K562 (cell line): ENCODE data around the gene ATP5MC3. TPM values are rescaled to one million over a fixed set of nuclear protein-coding genes. Genes with fewer than 3 reads are reported as not detected.

Experiments used
- ARHGAP35 ChIP-seq: fragments of 450-650 bp; IDR thresholded peaks from 2 replicates; pipeline ENCODE4 v1.6.1; 2018; ENCODE audit not compliant: partially characterized antibody
- ARID1B ChIP-seq: fragments of 450-650 bp; IDR thresholded peaks from 2 replicates; pipeline ENCODE4 v1.6.1; 2016; ENCODE audit warnings: antibody characterized with exemption, mild to moderate bottlenecking, inconsistent platforms
- ATF2 ChIP-seq: sonication (generic); formaldehyde crosslinking; IDR thresholded peaks from 2 replicates; pipeline ENCODE4 v1.8.1; 2022; ENCODE audit warnings: missing genetic modification reagents
- ATF3 ChIP-seq, 2 experiments: fragments of 450-650 bp in 1 of 2; sonication (generic) in 1 of 2; formaldehyde crosslinking in 1 of 2; IDR thresholded peaks in 1 of 2; conservative IDR thresholded peaks in 1 of 2; 2 replicates each; pipeline versions ENCODE4 v1.6.1 to v1.8.1; 2016 to 2023; ENCODE audit warnings: mild to moderate bottlenecking in 2 of 2, moderate library complexity in 2 of 2, inconsistent platforms in 1 of 2, missing genetic modification reagents in 1 of 2
- BRCA1 ChIP-seq, 2 experiments: fragments of 450-650 bp in 1 of 2; sonication (generic) in 1 of 2; formaldehyde crosslinking in 1 of 2; IDR thresholded peaks; 2 replicates each; pipeline versions ENCODE4 v1.5.0 to v1.6.1; 2017 to 2020; ENCODE audit warnings: mild to moderate bottlenecking in 1 of 2, missing genetic modification reagents in 1 of 2
- CTCF ChIP-seq, 3 experiments: IDR thresholded peaks in 2 of 3; conservative IDR thresholded peaks in 1 of 3; 2 replicates each; pipeline ENCODE4 v1.5.1; 2011 to 2012; ENCODE audit warnings: low read length in 3 of 3, mild to moderate bottlenecking in 3 of 3, control low read depth in 2 of 3, improper control_type of control experiment in 1 of 3, inconsistent platforms in 1 of 3, low read depth in 1 of 3, mixed read lengths in 1 of 3, moderate library complexity in 1 of 3; ENCODE audit not compliant: insufficient read depth in 2 of 3
- ELF4 ChIP-seq: fragments of 450-650 bp; formaldehyde crosslinking; IDR thresholded peaks from 2 replicates; pipeline ENCODE4 v1.4.0; 2022; ENCODE audit warnings: missing genetic modification characterization
- FIP1L1 ChIP-seq: fragments of 200-400 bp; formaldehyde crosslinking; IDR thresholded peaks from 2 replicates; pipeline ENCODE4 v1.6.1; 2018; ENCODE audit warnings: mild to moderate bottlenecking, low read depth, low read length; ENCODE audit not compliant: poor library complexity, severe bottlenecking
- GATA2 ChIP-seq: sonication (generic); formaldehyde crosslinking; IDR thresholded peaks from 2 replicates; pipeline ENCODE4 v1.4.0; 2020; ENCODE audit warnings: mild to moderate bottlenecking, missing genetic modification reagents
- IRF2 ChIP-seq: sonication (generic); formaldehyde crosslinking; IDR thresholded peaks from 2 replicates; pipeline ENCODE4 v1.8.1; 2022; ENCODE audit warnings: mild to moderate bottlenecking, missing genetic modification reagents
- KAT7 ChIP-seq: sonication (generic); formaldehyde crosslinking; IDR thresholded peaks from 2 replicates; pipeline ENCODE4 v1.8.0; 2022; ENCODE audit warnings: missing genetic modification reagents, mild to moderate bottlenecking, borderline replicate concordance
- NELFE ChIP-seq: IDR thresholded peaks from 2 replicates; pipeline ENCODE4 v1.6.1; 2011; ENCODE audit warnings: mild to moderate bottlenecking; ENCODE audit not compliant: insufficient read depth, insufficient read length
- NR4A1 ChIP-seq, 2 experiments: fragments of 250-450 bp in 1 of 2; fragments of 450-650 bp in 1 of 2; sonication (Bioruptor Pico) in 1 of 2; IDR thresholded peaks; 2 replicates each; pipeline versions ENCODE4 v1.4.0 to v1.6.1; 2016 to 2020; ENCODE audit warnings: mild to moderate bottlenecking in 2 of 2, missing compliant biosample characterization in 1 of 2, missing genetic modification characterization in 1 of 2, moderate library complexity in 1 of 2
- PHF20 ChIP-seq: fragments of 450-650 bp; IDR thresholded peaks from 2 replicates; pipeline ENCODE4 v1.6.1; 2018; ENCODE audit not compliant: partially characterized antibody
- POLR2A ChIP-seq: fragments of 450-650 bp; conservative IDR thresholded peaks from 2 replicates; pipeline ENCODE4 v1.6.1; 2016
- PRMT5 ChIP-seq: sonication (generic); formaldehyde crosslinking; IDR thresholded peaks from 2 replicates; pipeline ENCODE4 v1.5.0; 2020; ENCODE audit warnings: missing genetic modification reagents
- SIX5 ChIP-seq, 2 experiments: IDR thresholded peaks; 2 replicates each; pipeline ENCODE4 v1.6.1; 2011; ENCODE audit warnings: low read length in 2 of 2, borderline replicate concordance in 1 of 2, low read depth in 1 of 2, mild to moderate bottlenecking in 1 of 2, moderate library complexity in 1 of 2; ENCODE audit not compliant: insufficient read depth in 1 of 2
- SNIP1 ChIP-seq: fragments of 450-650 bp; IDR thresholded peaks from 2 replicates; pipeline ENCODE4 v1.7.1; 2017; ENCODE audit warnings: low read depth, mild to moderate bottlenecking
- TCF15 ChIP-seq: fragments of 250-450 bp; sonication (Bioruptor Pico); IDR thresholded peaks from 2 replicates; pipeline ENCODE4 v1.8.0; 2022; ENCODE audit warnings: moderate library complexity, mild to moderate bottlenecking, inconsistent platforms
- ZBTB8A ChIP-seq: fragments of 450-650 bp; IDR thresholded peaks from 2 replicates; pipeline ENCODE4 v1.6.1; 2018; ENCODE audit warnings: mild to moderate bottlenecking, moderate library complexity; ENCODE audit not compliant: partially characterized antibody
- ZFP1 ChIP-seq: fragments of 450-650 bp; formaldehyde crosslinking; IDR thresholded peaks from 2 replicates; pipeline ENCODE4 v1.4.0; 2020; ENCODE audit warnings: mild to moderate bottlenecking, mixed read lengths
- ZNF134 ChIP-seq: fragments of 250-450 bp; sonication (Bioruptor Pico); conservative IDR thresholded peaks from 2 replicates; pipeline ENCODE4 v1.4.0; 2020
- ZNF224 ChIP-seq: sonication (generic); formaldehyde crosslinking; IDR thresholded peaks from 2 replicates; pipeline ENCODE4 v1.8.0; 2022; ENCODE audit warnings: mild to moderate bottlenecking, missing genetic modification reagents
- polyA plus RNA-seq, 8 experiments: library from polyadenylated mRNA; depleted of rRNA in 4 of 8; stranded (reverse) in 5 of 8; unstranded in 3 of 8; fragments of >200 nt; fragmentation: Nextera tagmentation in 2 of 8; fragmentation: Illumina TruSeq in 1 of 8; extraction: Ambion mirVana in 2 of 8; extraction: Trizol in 1 of 8; gene quantifications; 2 replicates each; pipeline versions ENCODE4 v1.2.1 to v1.2.3, GENCODE V29; 2011 to 2014; ENCODE audit warnings: inconsistent platforms in 1 of 8, missing spikeins in 1 of 8
- total RNA-seq, 7 experiments: library from RNA; depleted of rRNA in 6 of 7; stranded (reverse); fragments of >200 nt in 6 of 7; fragmentation: Illumina TruSeq in 2 of 7; extraction: Trizol in 2 of 7; gene quantifications; 2 replicates each; pipeline versions ENCODE4 v1.2.1 to v1.2.3, GENCODE V29; 2011 to 2021; ENCODE audit warnings: low replicate concordance in 1 of 7

Gene ATP5MC3
- total and polyA plus RNA-seq, 9 of the 15 experiments (the other 6 are each of a cell fraction or from before 2014, with no cell fraction given): 423 to 2,565 (median 1,012) TPM

- TF ChIP-seq SNIP1: peak; percentile 71; the same call in 1 of the 2 replicates
- TF ChIP-seq ATF2: no peak
- peak; percentile 83 for TF ChIP-seq GATA2 (CRISPR knock-in tag)
- no peak for TF ChIP-seq ARHGAP35
- TF ChIP-seq NR4A1 (CRISPR knock-in tag; IDR thresholded peaks at IDR 0.05): no peak
- TF ChIP-seq NR4A1 (tag; IDR thresholded peaks at IDR 0.05): peak; percentile 78
- peak; percentile 56 for TF ChIP-seq ARID1B
- peak; percentile 97; the same call in 1 of the 2 replicates for TF ChIP-seq KAT7 (CRISPR knock-in tag)
- TF ChIP-seq PRMT5: no peak
- 0 out of 4 replicates have a peak, but pooled peaks of 1 of the 2 experiments have one; percentile 28 for TF ChIP-seq SIX5 (IDR thresholded peaks at IDR 0.05; ENCODE audit: borderline replicate concordance in 1 of 2, insufficient read depth in 1 of 2, low read depth in 1 of 2, low read length in 2 of 2)
- TF ChIP-seq PHF20: peak; percentile 92
- TF ChIP-seq POLR2A: peak; percentile 99
- no peak for TF ChIP-seq ZNF224 (CRISPR knock-in tag)
- no peak for TF ChIP-seq NELFE
- TF ChIP-seq ZNF134 (CRISPR knock-in tag): no peak
- TF ChIP-seq CTCF (IDR thresholded peaks at IDR 0.05 in 2 of 3, conservative IDR thresholded peaks at IDR 0.05 in 1 of 3; ENCODE audit: insufficient read depth in 2 of 3, low read depth in 1 of 3, low read length in 3 of 3): peak in 1 of 3 experiments; percentile 48; a peak in 3 of 6 replicates
- no peak; the same call in 1 of the 2 replicates for TF ChIP-seq IRF2 (CRISPR knock-in tag)
- peak; percentile 78 for TF ChIP-seq FIP1L1
- peak; percentile 6; the same call in 1 of the 2 replicates for TF ChIP-seq ELF4 (CRISPR knock-in tag)
- no peak for TF ChIP-seq ZFP1 (CRISPR knock-in tag)
- no peak for TF ChIP-seq ZBTB8A
- 0 out of 2 replicates have a peak, but pooled peaks have one; percentile 10 for TF ChIP-seq TCF15 (CRISPR knock-in tag)
- no peak; the same call in 1 of the 2 replicates for TF ChIP-seq ATF3 (IDR thresholded peaks at IDR 0.05)
- TF ChIP-seq ATF3 (CRISPR knock-in tag; conservative IDR thresholded peaks at IDR 0.05): 0 out of 2 replicates have a peak, but pooled peaks have one; percentile 22
- no peak for TF ChIP-seq BRCA1 (IDR thresholded peaks at IDR 0.05)
- TF ChIP-seq BRCA1 (CRISPR knock-in tag; IDR thresholded peaks at IDR 0.05): no peak
Observed at GRCh38 chr2:175181104-175181876, at the start of gene ATP5MC3 (continued).
